ENCODE data around the gene MGAT1.
"Not testable (repeated sequence)": the region's sequence is repeated elsewhere in the genome, so short reads cannot be mapped to it uniquely, and the experiment has no call there.

MGAT1 gene

GRCh38 chr5:180776376-180776775, 26.2 kb downstream of the MGAT1 start:
- no peak for DNase-seq (ENCODE audit: low read depth, low spot score)
- Histone ChIP-seq H3K9me3 (ENCODE audit: low read depth, low read length) (no peaks in the 10 kb centered on the region), H3K9ac (ENCODE audit: insufficient read length) (no peak overlapping the region), H3K4me3 (no peak overlapping the region), H3K27ac (no peak overlapping the region), H3K36me3 (ENCODE audit: insufficient read depth, low read length) (no peaks in the 10 kb centered on the region)
- no peak for TF ChIP-seq POLR2AphosphoS5 (IDR thresholded peaks at IDR 0.05; ENCODE audit: borderline replicate concordance, low read depth, low read length)
- TF ChIP-seq EZH2 (IDR thresholded peaks at IDR 0.05) = no peak
- no peak for TF ChIP-seq FOXP2 (optimal IDR thresholded peaks at IDR 0.05; ENCODE audit: control extremely low read depth, extremely low read length, insufficient read depth)

- no peak for TF ChIP-seq POLR2AphosphoS5 (IDR thresholded peaks at IDR 0.05; ENCODE audit: borderline replicate concordance, low read depth, low read length)
- TF ChIP-seq EZH2 (IDR thresholded peaks at IDR 0.05) = no peak
- TF ChIP-seq FOXP2 (optimal IDR thresholded peaks at IDR 0.05; ENCODE audit: control extremely low read depth, extremely low read length, insufficient read depth) = no peak
- H3K9me3 ChIP-seq (ENCODE audit: low read depth, low read length) = no peaks in the 10 kb centered on the region
- no peaks in the 10 kb centered on the region for H3K36me3 ChIP-seq (ENCODE audit: insufficient read depth, low read length)
- H3K9ac ChIP-seq (ENCODE audit: insufficient read length) = no peak overlapping the region
- no peak for DNase-seq (ENCODE audit: low read depth, low spot score)
- no peak overlapping the region for H3K4me3 ChIP-seq
- no peak overlapping the region for H3K27ac ChIP-seq
Measured at GRCh38 chr5:180775624-180776023, 27.0 kb downstream of the MGAT1 start.

- Histone ChIP-seq H3K9ac (ENCODE audit: insufficient read length) (no peak overlapping the region), H3K27ac (no peak overlapping the region), H3K36me3 (ENCODE audit: insufficient read depth, low read length) (no peaks in the 10 kb centered on the region), H3K9me3 (ENCODE audit: low read depth, low read length) (no peaks in the 10 kb centered on the region), H3K4me3 (no peak overlapping the region)
- DNase-seq (ENCODE audit: low read depth, low spot score) = no peak
- TF ChIP-seq FOXP2 (optimal IDR thresholded peaks at IDR 0.05; ENCODE audit: control extremely low read depth, extremely low read length, insufficient read depth) (no peak), POLR2AphosphoS5 (IDR thresholded peaks at IDR 0.05; ENCODE audit: borderline replicate concordance, low read depth, low read length) (no peak), EZH2 (IDR thresholded peaks at IDR 0.05) (no peak)
Measured at GRCh38 chr5:180771839-180772238, 30.8 kb downstream of the MGAT1 start.

GRCh38 chr5:180769821-180770220, 32.8 kb downstream of the MGAT1 start:
- no peaks in the 10 kb centered on the region for H3K9me3 ChIP-seq (ENCODE audit: low read depth, low read length)
- no peak overlapping the region for H3K27ac ChIP-seq
- no peak for TF ChIP-seq FOXP2 (optimal IDR thresholded peaks at IDR 0.05; ENCODE audit: control extremely low read depth, extremely low read length, insufficient read depth)
- TF ChIP-seq EZH2 (IDR thresholded peaks at IDR 0.05) = no peak
- TF ChIP-seq POLR2AphosphoS5 (IDR thresholded peaks at IDR 0.05; ENCODE audit: borderline replicate concordance, low read depth, low read length) = no peak
- H3K9ac ChIP-seq (ENCODE audit: insufficient read length) = no peak overlapping the region
- no peak overlapping the region for H3K4me3 ChIP-seq
- no peaks in the 10 kb centered on the region for H3K36me3 ChIP-seq (ENCODE audit: insufficient read depth, low read length)
- no peak for DNase-seq (ENCODE audit: low read depth, low spot score)

- Histone ChIP-seq H3K36me3 (ENCODE audit: insufficient read depth, low read length) (no peaks in the 10 kb centered on the region), H3K4me3 (no peak overlapping the region), H3K9me3 (ENCODE audit: low read depth, low read length) (no peaks in the 10 kb centered on the region), H3K9ac (ENCODE audit: insufficient read length) (no peak overlapping the region), H3K27ac (no peak overlapping the region)
- no peak for DNase-seq (ENCODE audit: low read depth, low spot score)
- TF ChIP-seq EZH2 (IDR thresholded peaks at IDR 0.05) (no peak), FOXP2 (optimal IDR thresholded peaks at IDR 0.05; ENCODE audit: control extremely low read depth, extremely low read length, insufficient read depth) (no peak), POLR2AphosphoS5 (IDR thresholded peaks at IDR 0.05; ENCODE audit: borderline replicate concordance, low read depth, low read length) (no peak)
Measured at GRCh38 chr5:180755601-180756000, 47.0 kb downstream of the MGAT1 start.

- Histone ChIP-seq H3K9me3 (ENCODE audit: low read depth, low read length) (no peaks in the 10 kb centered on the region), H3K27ac (no peak overlapping the region), H3K36me3 (ENCODE audit: insufficient read depth, low read length) (no peaks in the 10 kb centered on the region), H3K9ac (ENCODE audit: insufficient read length) (no peak overlapping the region), H3K4me3 (no peak overlapping the region)
- TF ChIP-seq FOXP2 (optimal IDR thresholded peaks at IDR 0.05; ENCODE audit: control extremely low read depth, extremely low read length, insufficient read depth) (no peak), POLR2AphosphoS5 (IDR thresholded peaks at IDR 0.05; ENCODE audit: borderline replicate concordance, low read depth, low read length) (no peak), EZH2 (IDR thresholded peaks at IDR 0.05) (no peak)
- no peak for DNase-seq (ENCODE audit: low read depth, low spot score)
Measured at GRCh38 chr5:180744253-180744652, 58.4 kb downstream of the MGAT1 start.

- Histone ChIP-seq H3K27ac (no peak overlapping the region), H3K4me3 (no peak overlapping the region), H3K9ac (ENCODE audit: insufficient read length) (no peak overlapping the region), H3K36me3 (ENCODE audit: insufficient read depth, low read length) (no peaks in the 10 kb centered on the region), H3K9me3 (ENCODE audit: low read depth, low read length) (no peaks in the 10 kb centered on the region)
- no peak for DNase-seq (ENCODE audit: low read depth, low spot score)
- TF ChIP-seq FOXP2 (optimal IDR thresholded peaks at IDR 0.05; ENCODE audit: control extremely low read depth, extremely low read length, insufficient read depth) (no peak), EZH2 (IDR thresholded peaks at IDR 0.05) (no peak)
Measured at GRCh38 chr5:180742727-180743126, 59.9 kb downstream of the MGAT1 start.

- DNase-seq (ENCODE audit: low read depth, low spot score); H3K9me3 ChIP-seq (ENCODE audit: low read depth, low read length); H3K9ac ChIP-seq (ENCODE audit: insufficient read length); H3K36me3 ChIP-seq (ENCODE audit: insufficient read depth, low read length); H3K27ac ChIP-seq; H3K4me3 ChIP-seq: not testable (repeated sequence)
Measured at GRCh38 chr5:180740953-180741352, 61.7 kb downstream of the MGAT1 start.

- Histone ChIP-seq H3K4me3 (no peak within 1 kb of the TSS), H3K9ac (ENCODE audit: insufficient read length) (no peak within 1 kb of the TSS), H3K9me3 (ENCODE audit: low read depth, low read length) (no peaks in the 10 kb centered on the region), H3K27ac (no peak within 1 kb of the TSS), H3K36me3 (ENCODE audit: insufficient read depth, low read length) (no peaks in the 10 kb centered on the region)
- no peak for DNase-seq (ENCODE audit: low read depth, low spot score)
- TF ChIP-seq FOXP2 (optimal IDR thresholded peaks at IDR 0.05; ENCODE audit: control extremely low read depth, extremely low read length, insufficient read depth) (no peak), EZH2 (IDR thresholded peaks at IDR 0.05) (no peak), POLR2AphosphoS5 (IDR thresholded peaks at IDR 0.05; ENCODE audit: borderline replicate concordance, low read depth, low read length) (no peak)
Measured at GRCh38 chr5:180739958-180740357, 62.6 kb downstream of the MGAT1 start, which contains the start of gene OR2Y1. OR2Y1 (minus strand) TSS chr5:180740058; CDS start chr5:180740058, 0 bp downstream.

Data from SK-N-MC (cell line).